NCI-H345 treated with DMSO at 0.1 percent for 48 hours (cell line): ENCODE measurements around the gene PLA2R1.
"Not testable (repeated sequence)": the region's sequence is repeated elsewhere in the genome, so short reads cannot be mapped to it uniquely, and the experiment has no call there.

Source experiments
- DNase-seq: peaks from one replicate; lab custom pipeline; 2025; ENCODE audit not compliant: unreplicated experiment; lab: John Stamatoyannopoulos, UW

PLA2R1 gene

GRCh38 chr2:159984034-159984433 lies 78.4 kb downstream of the PLA2R1 start:
- DNase-seq: no peak

DNA sequence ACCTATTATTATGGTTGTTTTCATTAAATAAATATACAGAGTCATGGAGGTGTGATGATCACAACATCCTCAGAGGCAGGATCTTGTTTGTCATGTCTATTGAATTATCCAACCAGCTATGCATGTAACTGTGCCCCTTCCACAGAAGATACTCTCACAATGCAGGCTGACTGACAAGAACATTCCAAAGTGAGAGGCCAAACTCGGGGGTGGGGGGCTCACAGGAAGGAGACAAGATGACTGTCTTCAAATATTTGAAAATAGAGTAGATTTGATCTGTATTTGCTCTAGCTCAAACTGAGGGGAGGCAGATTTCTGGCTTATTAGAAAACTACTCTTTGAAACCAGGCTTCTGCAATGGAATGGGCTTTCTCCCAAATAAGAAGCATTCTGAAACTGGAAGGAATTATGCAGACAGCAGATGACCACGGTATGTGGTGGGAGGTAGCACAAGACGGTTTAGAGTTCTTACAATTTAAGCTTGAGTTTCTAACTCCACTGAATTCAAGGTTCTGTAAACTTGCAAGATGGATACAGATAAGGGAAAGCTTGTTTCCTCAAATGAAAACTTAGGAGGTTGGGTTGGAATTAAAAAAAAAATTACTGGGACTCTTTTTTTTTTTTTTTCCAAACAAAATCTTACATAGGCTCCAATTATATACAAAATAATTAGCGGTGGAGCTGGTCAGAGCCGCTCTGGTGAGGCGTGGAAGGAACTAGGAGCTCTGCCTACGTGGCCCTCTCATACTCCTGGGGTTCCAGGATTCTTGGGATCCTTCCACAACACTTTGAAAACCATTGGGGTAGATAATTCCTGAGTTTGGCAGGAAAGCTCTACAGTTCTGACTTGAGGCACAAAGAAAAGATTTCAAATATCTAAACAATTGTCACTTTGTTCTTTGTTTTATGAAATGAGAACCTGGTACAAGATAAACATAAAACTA lies 79.3 kb downstream of the PLA2R1 start:
- DNase-seq: no peak

DNA sequence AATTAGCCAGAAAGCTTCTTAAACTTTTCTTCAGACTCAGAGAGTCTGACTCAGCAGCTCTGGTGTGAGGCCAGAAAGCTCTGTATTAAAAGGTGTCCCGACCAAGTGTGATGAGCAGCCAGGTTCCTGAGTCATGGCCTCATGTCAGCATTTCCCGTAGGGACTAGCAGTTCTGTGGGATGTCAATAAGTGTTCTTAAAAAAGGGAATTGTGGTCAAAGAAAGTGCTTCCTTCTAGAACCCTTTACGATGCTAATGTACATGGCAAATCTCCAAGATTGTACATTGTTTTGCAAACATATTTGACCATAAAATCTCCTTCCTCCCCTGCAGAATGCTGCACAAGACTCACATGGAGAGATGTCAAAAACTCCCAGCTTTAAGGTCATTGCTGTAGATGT lies 80.1 kb downstream of the PLA2R1 start:
- DNase-seq: no peak

- DNase-seq: no peak
These were observed 85.8 kb downstream of the PLA2R1 start for GRCh38 chr2:159976527-159977160.

- no peak for DNase-seq
These were observed 89.1 kb downstream of the PLA2R1 start for GRCh38 chr2:159973325-159973724.

GRCh38 chr2:159971365-159972152 lies 90.9 kb downstream of the PLA2R1 start:
- DNase-seq: no peak

- not testable (repeated sequence) for DNase-seq
These were observed 91.9 kb downstream of the PLA2R1 start for GRCh38 chr2:159970548-159970947.

DNA sequence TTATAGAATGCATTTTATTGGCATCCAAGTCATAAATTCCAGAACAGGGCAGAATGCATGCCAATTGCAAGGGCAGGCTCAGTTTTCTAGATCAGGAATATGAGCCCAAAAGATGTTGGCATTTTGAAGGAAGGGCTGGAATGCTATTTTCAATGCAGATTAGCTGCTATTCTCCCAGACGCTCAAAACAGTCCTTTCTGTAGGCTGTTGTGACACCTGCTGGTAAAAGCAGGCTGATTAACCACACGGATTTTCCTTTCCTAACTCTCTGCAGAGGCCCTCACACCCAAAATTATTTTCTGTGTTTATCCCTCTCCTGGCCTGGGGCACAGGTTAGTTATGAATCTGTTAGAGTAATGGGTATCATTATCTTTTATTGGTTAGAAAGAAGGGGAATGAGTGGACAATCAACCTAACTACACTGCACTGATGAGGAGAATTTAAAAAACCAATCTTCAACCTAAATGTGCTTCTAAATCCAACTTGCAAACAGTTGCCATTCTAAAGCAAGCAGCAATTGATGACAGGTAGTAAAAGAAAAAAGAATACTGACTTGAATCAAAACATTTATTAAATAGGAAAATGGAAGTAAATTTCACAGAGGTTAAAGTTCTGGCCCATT lies 94.0 kb downstream of the PLA2R1 start:
- no peak for DNase-seq

- DNase-seq: no peak
These were observed 98.7 kb downstream of the PLA2R1 start for GRCh38 chr2:159963700-159964099.

DNA sequence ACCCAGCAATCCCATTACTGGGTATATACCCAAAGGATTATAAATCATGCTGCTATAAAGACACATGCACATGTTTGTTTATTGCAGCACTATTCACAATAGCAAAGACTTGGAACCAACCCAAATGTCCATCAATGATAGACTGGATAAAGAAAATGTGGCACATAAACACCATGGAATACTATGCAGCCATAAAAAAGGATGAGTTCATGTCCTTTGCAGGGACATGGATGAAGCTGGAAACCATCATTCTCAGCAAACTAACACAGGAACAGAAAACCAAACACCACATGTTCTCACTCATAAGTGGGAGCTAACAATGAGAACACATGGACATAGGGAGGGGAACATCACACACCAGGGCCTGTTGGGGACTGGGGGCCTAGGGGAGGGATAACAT lies 99.9 kb downstream of the PLA2R1 start:
- DNase-seq: not testable (repeated sequence)

GRCh38 chr2:159961451-159961850 lies 101.0 kb downstream of the PLA2R1 start:
- DNase-seq: no peak

GRCh38 chr2:159961037-159961436 lies 101.4 kb downstream of the PLA2R1 start:
- peak; percentile 69 for DNase-seq

- DNase-seq: no peak
These were observed 102.0 kb downstream of the PLA2R1 start for GRCh38 chr2:159960414-159960813.

- DNase-seq: no peak
These were observed 103.3 kb downstream of the PLA2R1 start for GRCh38 chr2:159959136-159959535.

- DNase-seq: no peak
These were observed 109.1 kb downstream of the PLA2R1 start for GRCh38 chr2:159953136-159953823.

GRCh38 chr2:159946326-159946999 lies 116.0 kb downstream of the PLA2R1 start:
- DNase-seq: no peak

DNA sequence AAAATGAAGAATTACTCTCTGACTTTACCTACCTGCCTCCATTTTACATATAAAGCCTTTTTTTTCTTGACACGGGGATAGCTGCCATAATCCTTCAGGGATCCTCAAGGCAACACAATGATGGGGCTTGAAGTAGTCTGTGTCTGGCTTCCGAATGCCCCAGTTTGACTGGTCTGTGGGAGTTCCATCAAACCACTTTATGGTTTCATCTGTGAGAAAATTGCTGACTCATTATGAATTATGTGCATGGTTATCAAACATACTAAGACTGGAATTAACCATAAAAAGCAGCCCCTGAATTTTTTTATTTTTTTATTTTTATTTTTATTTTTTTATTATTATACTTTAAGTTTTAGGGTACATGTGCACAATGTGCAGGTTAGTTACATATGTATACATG lies 117.5 kb downstream of the PLA2R1 start:
- no peak for DNase-seq

GRCh38 chr2:159942146-159942545 lies 120.3 kb downstream of the PLA2R1 start:
- no peak for DNase-seq

- no peak for DNase-seq
These were observed 120.7 kb downstream of the PLA2R1 start for GRCh38 chr2:159941729-159942128.

GRCh38 chr2:159939946-159940345 lies 122.5 kb downstream of the PLA2R1 start:
- DNase-seq: no peak
